Esophagus muscularis mucosa (tissue), 4 donors: ENCODE data around the gene CCDC59.

Experiments used
- CTCF ChIP-seq, 3 experiments: fragments of 200-600 bp in 2 of 3; fragments of 450-650 bp in 1 of 3; sonication (generic) in 2 of 3; IDR thresholded peaks; one replicate each; pipeline ENCODE4 v1.5.1; 2017 to 2019; ENCODE audit warnings: antibody characterized with exemption in 3 of 3, mild to moderate bottlenecking in 2 of 3, moderate library complexity in 1 of 3
- EP300 ChIP-seq: sonication (generic); formaldehyde crosslinking; IDR thresholded peaks from one replicate; pipeline ENCODE4 v1.6.1; 2017; ENCODE audit warnings: antibody characterized with exemption
- POLR2A ChIP-seq: fragments of 450-650 bp; IDR thresholded peaks from one replicate; pipeline ENCODE4 v1.6.1; 2017; ENCODE audit warnings: antibody characterized with exemption, moderate library complexity, mild to moderate bottlenecking, low read depth
- POLR2AphosphoS5 ChIP-seq, 2 donors: sonication (generic); formaldehyde crosslinking; IDR thresholded peaks; one replicate each; pipeline ENCODE4 v1.6.1; 2017; ENCODE audit warnings: antibody characterized with exemption in 2 of 2

GRCh38 chr12:82327861-82328260 is 30.3 kb downstream of the CCDC59 start:
- TF ChIP-seq POLR2AphosphoS5 (IDR thresholded peaks at IDR 0.05) (no peak), CTCF (IDR thresholded peaks at IDR 0.05) (no peak), POLR2A (no peak), EP300 (no peak)
